HEK293 (cell line): ENCODE data around the gene RBM20.

Source experiments
- FEZF1 ChIP-seq: fragments of 450-650 bp; formaldehyde crosslinking; IDR thresholded peaks from 2 replicates; pipeline ENCODE4 v1.5.1; 2016; ENCODE audit warnings: missing biosample characterization, missing genetic modification characterization
- IKZF3 ChIP-seq: fragments of 450-650 bp; IDR thresholded peaks from 2 replicates; pipeline ENCODE4 v1.5.0; 2018; ENCODE audit warnings: missing biosample characterization, mild to moderate bottlenecking, missing genetic modification characterization, moderate library complexity
- KLF1 ChIP-seq: fragments of 450-650 bp; formaldehyde crosslinking; IDR thresholded peaks from 2 replicates; pipeline ENCODE4 v1.5.1; 2016; ENCODE audit warnings: missing biosample characterization, missing genetic modification characterization
- KLF10 ChIP-seq: fragments of 450-650 bp; IDR thresholded peaks from 2 replicates; pipeline ENCODE4 v1.5.1; 2018; ENCODE audit warnings: missing biosample characterization, mild to moderate bottlenecking, missing genetic modification characterization
- MZF1 ChIP-seq: fragments of 450-650 bp; formaldehyde crosslinking; IDR thresholded peaks from 2 replicates; pipeline ENCODE4 v1.5.1; 2017; ENCODE audit warnings: missing biosample characterization, missing genetic modification characterization, borderline replicate concordance
- PRDM4 ChIP-seq: fragments of 450-650 bp; formaldehyde crosslinking; IDR thresholded peaks from 2 replicates; pipeline ENCODE4 v1.5.1; 2017; ENCODE audit warnings: missing biosample characterization, missing genetic modification characterization
- PRDM6 ChIP-seq: fragments of 450-650 bp; formaldehyde crosslinking; IDR thresholded peaks from 2 replicates; pipeline ENCODE4 v1.5.1; 2017; ENCODE audit warnings: missing biosample characterization, missing genetic modification characterization
- SCRT1 ChIP-seq: fragments of 450-650 bp; formaldehyde crosslinking; IDR thresholded peaks from 2 replicates; pipeline ENCODE4 v1.5.1; 2016; ENCODE audit warnings: missing biosample characterization, missing genetic modification characterization, borderline replicate concordance
- SP3 ChIP-seq: fragments of 450-650 bp; formaldehyde crosslinking; IDR thresholded peaks from 2 replicates; pipeline ENCODE4 v1.5.1; 2016; ENCODE audit warnings: missing biosample characterization, missing genetic modification characterization
- ZBTB11 ChIP-seq: fragments of 450-650 bp; formaldehyde crosslinking; conservative IDR thresholded peaks from 2 replicates; pipeline ENCODE4 v1.5.1; 2016; ENCODE audit warnings: low read depth, missing biosample characterization, missing genetic modification characterization
- ZFP3 ChIP-seq: fragments of 450-650 bp; formaldehyde crosslinking; IDR thresholded peaks from 2 replicates; pipeline ENCODE4 v1.5.1; 2016; ENCODE audit warnings: low read depth, missing biosample characterization, missing genetic modification characterization
- ZNF202 ChIP-seq: fragments of 450-650 bp; formaldehyde crosslinking; IDR thresholded peaks from 2 replicates; pipeline ENCODE4 v1.5.1; 2016; ENCODE audit warnings: missing biosample characterization, missing genetic modification characterization, borderline replicate concordance
- ZNF292 ChIP-seq: fragments of 450-650 bp; formaldehyde crosslinking; IDR thresholded peaks from 2 replicates; pipeline ENCODE4 v1.5.1; 2016; ENCODE audit warnings: low read depth, missing biosample characterization, missing genetic modification characterization, borderline replicate concordance
- ZNF366 ChIP-seq: fragments of 450-650 bp; formaldehyde crosslinking; conservative IDR thresholded peaks from 2 replicates; pipeline ENCODE4 v1.5.1; 2016; ENCODE audit warnings: missing biosample characterization, missing genetic modification characterization
- ZNF37A ChIP-seq: fragments of 450-650 bp; IDR thresholded peaks from 2 replicates; pipeline ENCODE4 v1.5.1; 2018; ENCODE audit warnings: missing biosample characterization, missing genetic modification characterization
- ZNF404 ChIP-seq: fragments of 450-650 bp; formaldehyde crosslinking; IDR thresholded peaks from 2 replicates; pipeline ENCODE4 v1.5.1; 2017; ENCODE audit warnings: missing biosample characterization, missing genetic modification characterization
- ZNF600 ChIP-seq: fragments of 450-650 bp; formaldehyde crosslinking; IDR thresholded peaks from 2 replicates; pipeline ENCODE4 v1.5.1; 2016; ENCODE audit warnings: missing biosample characterization, missing genetic modification characterization
- ZNF639 ChIP-seq: fragments of 450-650 bp; formaldehyde crosslinking; IDR thresholded peaks from 2 replicates; pipeline ENCODE4 v1.5.1; 2016; ENCODE audit warnings: missing biosample characterization, missing genetic modification characterization
- ZNF660 ChIP-seq: fragments of 450-650 bp; IDR thresholded peaks from 2 replicates; pipeline ENCODE4 v1.5.1; 2018; ENCODE audit warnings: missing biosample characterization, mild to moderate bottlenecking, missing genetic modification characterization

The RBM20 gene

GRCh38 chr10:110609605-110610004 is 34.5 kb upstream of the RBM20 start (continued):
- TF ChIP-seq ZBTB11 (tag by site-specific recombination) (no peak), PRDM6 (tag by site-specific recombination) (0 out of 2 replicates have a peak, but pooled peaks have one; percentile 19), ZNF404 (tag by site-specific recombination) (no peak), ZNF600 (tag by site-specific recombination) (no peak; the same call in 1 of the 2 replicates), ZNF660 (no peak), KLF10 (tag by site-specific recombination) (peak; percentile 1; the same call in 1 of the 2 replicates), KLF1 (tag by site-specific recombination) (no peak), SCRT1 (tag by site-specific recombination) (no peak), IKZF3 (tag by site-specific recombination) (0 out of 2 replicates have a peak, but pooled peaks have one; percentile 36), SP3 (tag by site-specific recombination) (no peak), ZNF366 (tag by site-specific recombination) (peak; percentile 35), FEZF1 (tag by site-specific recombination) (peak; percentile 43; the same call in 1 of the 2 replicates), ZNF37A (tag by site-specific recombination) (no peak), ZNF202 (tag by site-specific recombination) (no peak), PRDM4 (tag by site-specific recombination) (0 out of 2 replicates have a peak, but pooled peaks have one; percentile 29), ZFP3 (no peak), ZNF292 (no peak), ZNF639 (tag by site-specific recombination) (no peak), MZF1 (tag by site-specific recombination) (peak; percentile 42; the same call in 1 of the 2 replicates)
- TF ChIP-seq, all 188 proteins: peak for 19
